GM12801 (cell line): ENCODE measurements around the gene TMEM244.

Source experiments
- CTCF ChIP-seq: IDR thresholded peaks from one replicate; pipeline ENCODE4 v1.5.1; 2011; ENCODE audit warnings: control low read depth; ENCODE audit not compliant: insufficient read length; ENCODE audit errors: extremely low read depth

Gene TMEM244

GRCh38 chr6:129895692-129896091, 34.6 kb upstream of the TMEM244 start:
- TF ChIP-seq CTCF: no peak

GRCh38 chr6:129894921-129895320, 33.8 kb upstream of the TMEM244 start:
- TF ChIP-seq CTCF: no peak

- TF ChIP-seq CTCF: no peak
Measured at GRCh38 chr6:129893640-129894039, 32.5 kb upstream of the TMEM244 start.

GRCh38 chr6:129890701-129891100, 29.6 kb upstream of the TMEM244 start:
- no peak for TF ChIP-seq CTCF

- TF ChIP-seq CTCF: no peak
Measured at GRCh38 chr6:129890164-129890563, 29.0 kb upstream of the TMEM244 start.

GRCh38 chr6:129889580-129889979, 28.5 kb upstream of the TMEM244 start:
- TF ChIP-seq CTCF: no peak

GRCh38 chr6:129886401-129887155, 25.5 kb upstream of the TMEM244 start:
- TF ChIP-seq CTCF: no peak
